Bronchial epithelial cell (primary cell): ENCODE data around the gene GUCA1C. TPM values are rescaled to one million over a fixed set of nuclear protein-coding genes. Genes with fewer than 3 reads are reported as not detected.

Source experiments
- DNase-seq: peaks from one replicate; pipeline ENCODE4 v3.0.0-alpha.2; 2010; ENCODE audit warnings: low read depth
- FAIRE-seq: peaks from 2 replicates; lab custom pipeline; 2011; peaks lifted over from hg19 to GRCh38; lab: Jason Lieb, UNC
- H3K27me3 ChIP-seq: 2 replicates; pipeline ENCODE4 v1.5.1; 2011; ENCODE audit warnings: low read length; ENCODE audit not compliant: control insufficient read depth, insufficient read depth
- H3K36me3 ChIP-seq: 2 replicates; pipeline ENCODE4 v1.5.1; 2011; ENCODE audit warnings: low read length; ENCODE audit not compliant: control insufficient read depth, insufficient read depth
- H3K4me3 ChIP-seq: 2 replicates; pipeline ENCODE4 v1.5.1; 2011; ENCODE audit warnings: mild to moderate bottlenecking, low read depth, low read length, control low read depth
- CTCF ChIP-seq: IDR thresholded peaks from 2 replicates; pipeline ENCODE4 v1.5.1; 2011; ENCODE audit warnings: mild to moderate bottlenecking, moderate library complexity, low read length, control low read depth, inconsistent platforms; ENCODE audit not compliant: insufficient read depth, severe bottlenecking
- total RNA-seq: library from RNA; depleted of rRNA; stranded (reverse); fragments of >200 nt; gene quantifications from 2 replicates; pipeline ENCODE4 v1.2.1, GENCODE V29; 2014

The GUCA1C gene
- total RNA-seq, 1 donor from 2014 or later = not detected

DNA sequence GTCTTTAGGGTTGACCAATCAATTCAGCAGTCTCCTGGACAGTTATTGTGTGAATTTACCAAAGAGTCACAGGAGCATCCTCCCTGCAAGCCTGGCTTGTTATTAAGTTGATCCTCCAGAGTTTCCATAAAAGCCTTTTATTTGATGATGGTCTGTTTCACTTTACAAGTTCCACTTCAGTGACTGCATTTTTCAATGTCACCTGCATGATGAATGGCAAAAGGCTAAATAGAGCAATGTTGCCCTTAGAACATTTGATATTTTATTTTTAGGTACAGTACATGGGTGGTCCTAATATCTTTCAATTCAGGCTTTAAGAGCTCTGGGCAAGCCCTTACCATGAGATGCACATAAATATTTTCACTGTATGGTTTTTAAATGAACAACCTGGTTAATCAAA lies 22.6 kb downstream of the GUCA1C start:
- TF ChIP-seq CTCF = no peak
- Histone ChIP-seq H3K27me3 (no peaks in the 10 kb centered on the region), H3K36me3 (no peaks in the 10 kb centered on the region), H3K4me3 (no peak overlapping the region)
- DNase-seq (no peak), FAIRE-seq (no peak)

- no peak for TF ChIP-seq CTCF
- H3K36me3 ChIP-seq = no peaks in the 10 kb centered on the region
- H3K4me3 ChIP-seq = no peak overlapping the region
- DNase-seq (no peak), FAIRE-seq (no peak)
- no peaks in the 10 kb centered on the region for H3K27me3 ChIP-seq
Measured at GRCh38 chr3:108918866-108919265, 34.8 kb downstream of the GUCA1C start.

- Histone ChIP-seq H3K4me3 (no peak overlapping the region), H3K27me3 (no peaks in the 10 kb centered on the region), H3K36me3 (no peaks in the 10 kb centered on the region)
- DNase-seq (peak; percentile 72), FAIRE-seq (peak; percentile 66)
- peak; percentile 86 for TF ChIP-seq CTCF
Measured at GRCh38 chr3:108914774-108915641, 38.7 kb downstream of the GUCA1C start.

GRCh38 chr3:108909799-108910198 lies 43.9 kb downstream of the GUCA1C start:
- Histone ChIP-seq H3K4me3 (no peak overlapping the region), H3K36me3 (no peaks in the 10 kb centered on the region), H3K27me3 (no peaks in the 10 kb centered on the region)
- TF ChIP-seq CTCF = no peak
- FAIRE-seq (no peak), DNase-seq (no peak)

GRCh38 chr3:108907194-108907593 lies 46.5 kb downstream of the GUCA1C start:
- no peak for DNase-seq
- H3K27me3 ChIP-seq = no peaks in the 10 kb centered on the region

More at GRCh38 chr3:108907194-108907593, 46.5 kb downstream of the GUCA1C start:
- Histone ChIP-seq H3K4me3 (no peak overlapping the region), H3K36me3 (no peaks in the 10 kb centered on the region)
- no peak for TF ChIP-seq CTCF
- no peak for FAIRE-seq
